Endometrial microvascular endothelial cells (primary cell): ENCODE measurements around the gene TESK2. TPM values are rescaled to one million over a fixed set of nuclear protein-coding genes. Genes with fewer than 3 reads are reported as not detected.

ENCODE experiments used
- in situ Hi-C: cut with HindIII; loops from 2 replicates; pipeline ENCODE4 v1.10.0; 2017; ENCODE audit warnings: low sequenced_read_pairs, low pct_unique_long_range_greater_than_20kb; ENCODE audit errors: inconsistent ontology term
- total RNA-seq: library from RNA; depleted of rRNA; stranded (reverse); fragments of >200 nt; gene quantifications from one replicate; pipeline ENCODE4 v1.2.3, GENCODE V29; 2015; ENCODE audit errors: inconsistent ontology term

The TESK2 gene
- total RNA-seq, 1 donor from 2014 or later: 0.37 TPM

DNA sequence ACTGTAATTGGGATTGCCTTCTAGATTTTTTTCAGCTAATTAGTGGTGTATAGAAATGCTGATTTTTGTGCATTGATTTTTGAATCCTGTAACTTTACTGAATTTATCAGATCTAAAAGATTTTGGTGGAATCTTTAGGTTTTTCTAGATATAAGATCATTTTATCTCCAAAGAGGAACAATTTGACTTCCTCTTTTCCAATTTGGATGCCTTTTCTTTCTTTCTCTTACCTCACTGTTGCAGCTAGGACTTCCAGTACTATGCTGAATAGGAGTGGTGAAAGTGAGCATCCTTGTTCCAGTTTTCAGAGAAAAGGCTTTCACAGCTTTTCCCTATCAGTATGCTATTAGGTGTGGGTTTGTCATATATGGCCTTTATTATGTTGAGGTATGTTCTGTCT lies 53.6 kb downstream of the TESK2 start:
- in situ Hi-C loops: no loop called here

DNA sequence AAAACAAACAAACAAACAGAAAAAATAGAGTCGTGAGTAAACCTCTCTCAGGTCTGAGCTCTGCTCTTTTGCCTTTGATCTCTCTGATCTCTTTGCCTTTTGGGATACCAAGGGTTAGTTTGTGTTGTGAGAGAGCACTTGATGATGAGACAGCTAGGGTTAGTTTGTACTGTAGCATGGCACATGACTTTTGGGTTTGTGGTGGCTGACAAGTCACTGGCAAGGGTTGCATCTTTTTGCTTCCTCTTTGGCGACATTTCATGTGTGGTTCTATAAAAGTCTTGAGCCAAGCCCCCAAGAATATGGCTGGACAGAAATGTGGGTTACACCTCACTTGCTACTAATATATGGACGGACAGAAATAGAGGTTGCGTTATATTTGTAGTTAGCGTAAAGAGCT lies 60.5 kb downstream of the TESK2 start:
- in situ Hi-C loops: no loop called here

- in situ Hi-C loops: no loop called here
Observed at GRCh38 chr1:45429561-45430159, 61.3 kb downstream of the TESK2 start.

DNA sequence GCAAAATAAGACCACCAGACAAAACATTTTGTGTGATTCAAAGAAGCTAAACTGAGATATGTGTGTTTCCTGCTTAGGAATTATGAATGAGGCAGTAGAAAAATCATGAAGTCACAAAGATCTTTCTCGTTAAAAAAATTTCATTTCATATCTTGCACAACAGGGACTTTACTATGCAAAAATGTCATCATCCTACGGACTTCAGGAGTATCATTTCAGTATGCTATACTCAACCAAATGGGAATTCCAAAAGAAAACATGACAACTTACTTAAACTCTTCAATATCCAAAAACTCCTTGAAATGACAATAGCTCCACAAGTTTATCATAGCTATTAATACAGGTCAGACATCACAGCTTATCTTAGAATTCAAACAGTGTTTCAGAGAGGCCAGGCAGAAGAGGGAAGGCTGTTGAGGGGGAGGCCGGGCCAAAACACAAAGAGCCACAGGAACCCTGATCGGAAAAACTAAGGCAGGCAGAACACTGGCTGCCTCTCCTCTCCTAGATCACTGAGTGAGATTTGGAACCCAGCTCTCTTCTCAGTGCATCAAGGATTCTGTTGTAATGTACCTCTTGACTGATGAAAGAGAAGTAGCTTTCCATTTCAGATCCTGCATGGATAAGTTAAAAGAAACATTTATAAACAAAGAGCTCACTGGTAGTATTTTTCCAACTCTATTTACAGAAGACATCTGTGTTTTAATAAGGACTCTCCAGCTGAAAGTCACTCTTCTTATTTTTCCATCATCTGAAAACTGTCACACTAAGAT lies 66.9 kb downstream of the TESK2 start:
- in situ Hi-C loops: no loop called here

DNA sequence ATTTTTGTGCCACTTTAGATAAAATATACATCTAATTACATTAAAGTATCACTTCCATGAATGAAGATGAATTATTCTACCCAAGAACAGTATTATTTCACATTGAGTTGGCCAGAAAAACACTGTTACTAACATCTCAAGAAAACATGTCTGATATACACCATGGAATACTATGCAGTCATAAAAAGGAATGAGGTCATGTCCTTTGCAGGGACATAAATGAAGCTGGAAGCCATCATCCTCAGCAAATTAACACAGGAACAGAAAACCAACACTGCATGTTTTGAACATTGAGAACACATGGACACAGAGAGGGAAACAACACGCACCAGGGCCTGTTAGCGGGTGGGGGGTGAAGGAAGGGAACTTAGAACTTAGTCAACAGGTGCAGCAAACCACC lies 69.0 kb downstream of the TESK2 start:
- in situ Hi-C loops: no loop called here

- in situ Hi-C loops: no loop called here
Observed at GRCh38 chr1:45414746-45415145, 76.2 kb downstream of the TESK2 start.

GRCh38 chr1:45412899-45413298 lies 78.1 kb downstream of the TESK2 start:
- in situ Hi-C loops: no loop called here

DNA sequence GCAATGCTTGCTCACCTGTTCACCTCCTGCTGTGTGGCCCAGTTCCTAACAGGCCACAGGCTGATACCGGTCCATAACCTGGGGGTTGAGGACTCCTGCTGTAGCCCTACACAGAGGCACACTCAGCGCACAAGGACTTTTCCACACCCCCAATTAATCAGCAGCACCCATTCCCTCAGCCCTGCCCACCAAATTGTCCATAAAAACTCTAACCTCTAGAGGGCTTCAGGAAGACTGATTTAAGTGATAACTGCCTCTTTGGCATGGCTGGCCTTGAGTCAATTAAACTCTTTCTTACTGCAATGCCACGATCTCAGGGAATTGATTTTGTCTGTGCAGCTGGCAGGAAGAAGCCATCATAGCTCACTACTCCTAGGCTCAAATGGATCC lies 79.5 kb downstream of the TESK2 start:
- in situ Hi-C loops: no loop called here

- in situ Hi-C loops: no loop called here
Observed at GRCh38 chr1:45410850-45411509, 80.0 kb downstream of the TESK2 start.

DNA sequence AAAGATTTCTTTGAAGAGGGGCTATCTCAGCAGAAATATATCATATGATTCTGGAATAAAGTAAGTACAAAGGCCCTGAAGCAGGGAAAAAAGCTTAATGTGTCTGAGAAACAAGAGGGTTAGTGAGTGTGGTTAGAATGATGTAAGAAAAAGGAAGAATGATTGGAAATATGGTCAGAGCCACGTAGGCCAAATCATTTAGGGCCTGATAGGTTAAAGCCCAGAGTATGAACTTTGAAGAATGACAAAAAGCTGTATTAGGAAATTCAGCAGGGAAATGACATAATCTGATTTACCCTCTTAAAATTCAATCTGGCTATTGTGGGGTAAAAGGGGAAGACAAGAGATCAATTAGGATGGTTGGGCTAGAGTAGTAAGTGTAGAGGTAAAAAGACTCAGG lies 81.7 kb downstream of the TESK2 start:
- in situ Hi-C loops: no loop called here

DNA sequence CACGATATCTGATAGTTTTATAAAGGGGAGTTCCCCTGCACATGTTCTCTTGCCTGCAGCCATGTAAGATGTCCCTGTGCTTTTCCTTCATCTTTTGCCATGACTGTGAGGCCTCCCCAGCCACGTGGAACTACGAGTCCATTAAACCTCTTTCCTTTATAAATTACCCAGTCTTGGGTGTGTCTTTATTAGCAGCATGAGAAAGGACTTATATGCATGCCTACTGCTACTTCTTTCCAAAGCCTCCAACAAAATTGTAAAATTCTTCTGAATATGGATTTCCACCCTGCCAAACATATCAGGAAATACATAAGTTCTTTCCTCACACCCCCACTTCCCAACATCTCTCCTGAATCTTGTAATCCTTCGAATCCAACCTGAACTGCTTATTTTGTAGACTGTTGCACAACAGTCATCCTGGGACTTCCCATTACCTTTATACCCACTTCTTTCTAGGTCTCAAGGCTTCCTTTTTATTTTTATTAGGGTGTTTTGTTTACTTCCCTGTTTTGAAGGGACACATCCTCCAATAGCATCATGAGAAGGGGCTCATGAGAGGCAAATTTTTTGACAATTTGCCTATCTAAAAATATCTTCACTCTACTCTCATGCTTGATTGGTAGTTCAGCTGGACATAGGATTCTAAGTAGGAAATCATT lies 83.2 kb downstream of the TESK2 start:
- in situ Hi-C loops: no loop called here

GRCh38 chr1:45405636-45406035 lies 85.3 kb downstream of the TESK2 start:
- in situ Hi-C loops: no loop called here

GRCh38 chr1:45403718-45404117 lies 87.2 kb downstream of the TESK2 start:
- in situ Hi-C loops: no loop called here

DNA sequence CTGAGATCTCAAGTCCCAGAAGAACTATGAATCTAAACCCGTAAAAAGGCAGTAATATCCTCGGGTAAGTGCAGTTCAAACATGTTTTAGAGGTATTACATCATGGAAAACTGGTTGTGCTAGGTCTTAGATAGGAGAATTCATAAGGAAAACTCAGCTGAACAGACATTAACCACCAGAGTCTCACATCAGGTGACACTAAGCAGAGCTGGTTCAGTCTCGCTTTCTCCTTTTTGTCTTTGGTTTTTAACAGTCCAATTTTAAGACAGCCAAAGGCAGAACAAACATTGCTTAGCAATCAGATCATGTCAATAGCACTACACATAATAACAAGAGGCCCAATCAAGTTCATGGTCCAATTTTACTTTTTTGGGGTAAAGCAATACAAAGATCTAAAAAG lies 87.7 kb downstream of the TESK2 start:
- in situ Hi-C loops: no loop called here

GRCh38 chr1:45401524-45401923 lies 89.4 kb downstream of the TESK2 start:
- in situ Hi-C loops: no loop called here

DNA sequence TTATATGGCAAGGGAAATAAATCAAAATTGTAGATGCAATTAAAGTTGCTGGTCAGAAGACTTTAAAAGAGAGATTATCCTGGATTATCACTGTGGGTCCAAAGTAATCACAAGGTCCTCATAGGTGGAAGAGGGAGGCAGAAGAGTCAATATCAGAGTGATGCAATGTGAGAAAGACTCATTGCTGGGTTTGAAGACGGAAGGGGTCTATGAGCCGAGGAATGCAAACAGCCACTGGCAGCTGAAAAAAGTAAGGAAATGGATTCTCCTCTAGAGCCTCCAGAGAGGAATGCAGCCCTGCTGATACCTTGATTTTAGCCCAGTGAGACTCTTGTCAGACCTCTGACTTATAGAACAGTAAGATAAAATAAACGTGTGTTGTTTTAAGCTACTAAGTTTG lies 90.9 kb downstream of the TESK2 start:
- in situ Hi-C loops: no loop called here

GRCh38 chr1:45397285-45397684 lies 93.7 kb downstream of the TESK2 start:
- in situ Hi-C loops: no loop called here

DNA sequence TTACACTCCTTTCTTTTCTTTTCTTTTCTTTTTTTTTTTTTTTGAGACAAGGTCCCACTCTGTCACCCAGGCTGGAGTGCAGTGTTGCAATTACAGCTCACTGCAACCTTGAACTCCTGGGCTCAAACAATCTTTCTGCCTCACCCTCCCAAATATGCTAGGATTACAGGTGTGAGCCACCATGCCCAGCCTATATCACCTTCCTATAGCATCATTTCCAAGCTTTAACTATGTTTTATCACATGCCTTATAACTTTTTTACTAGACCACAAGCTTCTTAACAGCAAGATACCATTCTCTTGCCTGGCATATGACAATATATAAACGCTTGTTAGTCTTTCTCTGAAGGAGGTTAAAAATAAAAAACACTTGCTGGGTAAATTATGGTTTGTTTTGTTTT lies 95.4 kb downstream of the TESK2 start:
- in situ Hi-C loops: no loop called here

DNA sequence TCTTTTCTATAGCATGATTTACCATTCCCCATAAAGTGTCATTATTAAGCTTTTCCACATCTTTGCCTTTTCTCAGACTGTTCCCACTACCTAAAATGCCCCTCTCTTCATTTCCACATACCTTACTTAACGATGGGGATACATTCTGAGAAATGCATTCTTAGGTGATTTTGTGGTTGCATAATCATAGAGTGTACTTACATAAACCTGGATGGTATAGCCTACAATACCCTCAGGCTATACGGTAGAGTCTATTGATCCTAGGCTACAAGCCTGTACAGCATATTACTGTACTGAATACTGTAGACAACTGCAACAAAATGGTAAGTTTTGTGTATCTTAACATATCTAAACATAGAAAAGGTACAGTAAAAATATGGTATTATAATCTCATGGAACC lies 95.9 kb downstream of the TESK2 start:
- in situ Hi-C loops: no loop called here

- in situ Hi-C loops: no loop called here
Observed at GRCh38 chr1:45394342-45394741, 96.6 kb downstream of the TESK2 start.
